Bronchial epithelial cell (primary cell): ENCODE measurements around the gene TYMS. TPM values are rescaled to one million over a fixed set of nuclear protein-coding genes. Genes with fewer than 3 reads are reported as not detected.

Source experiments
- DNase-seq: peaks from one replicate; pipeline ENCODE4 v3.0.0-alpha.2; 2010; ENCODE audit warnings: low read depth
- FAIRE-seq: peaks from 2 replicates; lab custom pipeline; 2011; peaks lifted over from hg19 to GRCh38; lab: Jason Lieb, UNC
- H3K27me3 ChIP-seq: 2 replicates; pipeline ENCODE4 v1.5.1; 2011; ENCODE audit warnings: low read length; ENCODE audit not compliant: control insufficient read depth, insufficient read depth
- H3K36me3 ChIP-seq: 2 replicates; pipeline ENCODE4 v1.5.1; 2011; ENCODE audit warnings: low read length; ENCODE audit not compliant: control insufficient read depth, insufficient read depth
- H3K4me3 ChIP-seq: 2 replicates; pipeline ENCODE4 v1.5.1; 2011; ENCODE audit warnings: mild to moderate bottlenecking, low read depth, low read length, control low read depth
- total RNA-seq: library from RNA; depleted of rRNA; stranded (reverse); fragments of >200 nt; gene quantifications from 2 replicates; pipeline ENCODE4 v1.2.1, GENCODE V29; 2014
- TF ChIP-seq, protein P1 (sequence below): IDR thresholded peaks from 2 replicates; pipeline ENCODE4 v1.5.1; 2011; ENCODE audit warnings: mild to moderate bottlenecking, moderate library complexity, low read length, control low read depth, inconsistent platforms; ENCODE audit not compliant: insufficient read depth, severe bottlenecking

TYMS gene
- total RNA-seq, 1 donor from 2014 or later: 5.5 TPM

GRCh38 chr18:673769-674168 is 16.3 kb downstream of the TYMS start:
- TF ChIP-seq, protein P1, sequence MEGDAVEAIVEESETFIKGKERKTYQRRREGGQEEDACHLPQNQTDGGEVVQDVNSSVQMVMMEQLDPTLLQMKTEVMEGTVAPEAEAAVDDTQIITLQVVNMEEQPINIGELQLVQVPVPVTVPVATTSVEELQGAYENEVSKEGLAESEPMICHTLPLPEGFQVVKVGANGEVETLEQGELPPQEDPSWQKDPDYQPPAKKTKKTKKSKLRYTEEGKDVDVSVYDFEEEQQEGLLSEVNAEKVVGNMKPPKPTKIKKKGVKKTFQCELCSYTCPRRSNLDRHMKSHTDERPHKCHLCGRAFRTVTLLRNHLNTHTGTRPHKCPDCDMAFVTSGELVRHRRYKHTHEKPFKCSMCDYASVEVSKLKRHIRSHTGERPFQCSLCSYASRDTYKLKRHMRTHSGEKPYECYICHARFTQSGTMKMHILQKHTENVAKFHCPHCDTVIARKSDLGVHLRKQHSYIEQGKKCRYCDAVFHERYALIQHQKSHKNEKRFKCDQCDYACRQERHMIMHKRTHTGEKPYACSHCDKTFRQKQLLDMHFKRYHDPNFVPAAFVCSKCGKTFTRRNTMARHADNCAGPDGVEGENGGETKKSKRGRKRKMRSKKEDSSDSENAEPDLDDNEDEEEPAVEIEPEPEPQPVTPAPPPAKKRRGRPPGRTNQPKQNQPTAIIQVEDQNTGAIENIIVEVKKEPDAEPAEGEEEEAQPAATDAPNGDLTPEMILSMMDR: no peak
- Histone ChIP-seq H3K4me3 (no peak overlapping the region), H3K27me3 (no peaks in the 10 kb centered on the region), H3K36me3 (peaks cover 16% of the 10 kb centered on the region)
- DNase-seq (no peak), FAIRE-seq (no peak)

DNA sequence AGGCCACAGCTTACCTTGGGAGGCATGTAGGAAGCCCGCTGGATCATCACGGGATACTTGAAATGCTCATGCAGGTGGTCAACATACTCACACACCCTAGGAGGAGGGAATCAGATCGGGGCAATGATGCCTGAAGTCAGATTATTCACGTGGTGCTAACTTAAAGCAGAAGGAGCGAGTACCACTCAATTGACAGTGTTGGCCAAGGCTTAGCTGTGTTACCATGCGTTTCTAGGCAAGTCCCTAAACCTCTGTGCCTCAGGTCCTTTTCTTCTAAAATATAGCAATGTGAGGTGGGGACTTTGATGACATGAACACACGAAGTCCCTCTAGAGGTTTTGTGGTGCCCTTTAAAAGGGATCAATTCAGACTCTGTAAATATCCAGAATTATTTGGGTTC is 17.9 kb downstream of the TYMS start:
- no peak for DNase-seq
- no peak for FAIRE-seq
- H3K4me3 ChIP-seq: no peak overlapping the region
- peaks cover 16% of the 10 kb centered on the region for H3K36me3 ChIP-seq
- TF ChIP-seq, protein P1: no peak
- H3K27me3 ChIP-seq: no peaks in the 10 kb centered on the region

DNA sequence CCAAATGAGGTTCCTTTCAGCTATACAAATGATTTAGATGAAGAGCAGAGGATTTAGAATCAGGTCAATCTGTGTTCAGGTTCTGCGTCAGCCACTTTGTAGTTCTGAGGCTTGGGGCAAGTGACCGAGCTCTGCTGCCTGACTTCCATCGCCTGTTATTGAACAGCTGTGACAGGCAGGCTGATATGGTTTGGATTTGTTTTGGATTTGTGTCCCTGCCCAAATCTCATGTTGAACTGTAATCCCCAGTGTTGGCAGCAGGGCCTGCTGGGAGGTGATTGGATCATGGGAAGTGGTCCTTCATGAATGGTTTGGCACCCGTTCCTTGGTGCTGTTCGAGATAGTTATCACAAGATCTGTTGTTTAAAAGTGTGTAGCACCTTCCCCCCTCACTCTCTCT is 18.6 kb downstream of the TYMS start:
- TF ChIP-seq, protein P1: no peak
- DNase-seq (no peak), FAIRE-seq (no peak)
- no peak overlapping the region for H3K4me3 ChIP-seq
- H3K36me3 ChIP-seq: peaks cover 16% of the 10 kb centered on the region
- H3K27me3 ChIP-seq: no peaks in the 10 kb centered on the region

DNA sequence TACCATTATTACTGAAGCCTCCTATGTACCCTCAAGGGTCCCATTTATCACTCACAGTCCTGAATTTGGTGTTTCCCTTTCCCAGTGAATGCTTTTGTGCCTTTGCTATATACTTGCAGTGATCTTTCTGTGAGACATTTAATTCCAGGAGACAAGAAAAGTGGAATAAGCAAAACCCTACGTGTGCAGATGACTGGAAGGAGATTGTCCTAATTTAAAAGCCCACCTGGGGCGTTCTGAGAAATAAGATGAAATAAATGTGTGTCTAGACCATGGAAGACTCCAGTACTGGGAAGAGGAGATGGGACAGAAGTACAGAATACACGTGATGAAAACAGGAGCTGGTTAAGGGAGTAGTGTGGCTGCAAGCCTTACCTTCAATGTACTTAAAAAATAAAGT is 19.3 kb downstream of the TYMS start:
- DNase-seq (no peak), FAIRE-seq (no peak)
- Histone ChIP-seq H3K4me3 (no peak overlapping the region), H3K36me3 (peaks cover 16% of the 10 kb centered on the region), H3K27me3 (no peaks in the 10 kb centered on the region)
- TF ChIP-seq, protein P1: no peak

- Histone ChIP-seq H3K27me3 (no peaks in the 10 kb centered on the region), H3K4me3 (no peak overlapping the region), H3K36me3 (peaks cover 20% of the 10 kb centered on the region)
- FAIRE-seq (no peak), DNase-seq (no peak)
- TF ChIP-seq, protein P1: no peak
Measured at GRCh38 chr18:677145-677544, 19.7 kb downstream of the TYMS start.

DNA sequence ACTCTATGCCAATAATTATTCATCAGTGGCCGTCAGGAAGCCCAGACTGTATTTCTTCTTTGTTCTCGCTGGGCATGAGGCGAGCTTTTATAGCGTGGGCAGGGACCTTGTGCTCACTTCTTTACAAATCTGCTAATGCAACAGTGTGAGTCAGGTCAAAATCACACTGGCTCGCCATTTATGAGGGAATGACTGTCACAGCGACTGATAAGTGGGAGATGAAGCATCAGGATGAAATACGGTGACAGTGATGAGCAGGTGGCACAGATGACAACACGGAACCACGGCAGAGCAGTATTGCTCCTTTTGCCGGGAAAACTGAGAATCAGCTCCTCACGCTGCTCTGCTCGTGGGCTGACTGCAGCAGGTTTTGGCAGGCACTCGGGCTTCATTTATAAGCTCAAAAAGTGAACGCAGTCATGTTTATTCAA is 20.5 kb downstream of the TYMS start:
- no peak for DNase-seq
- H3K4me3 ChIP-seq: no peak overlapping the region
- FAIRE-seq: no peak
- peaks cover 22% of the 10 kb centered on the region for H3K36me3 ChIP-seq
- TF ChIP-seq, protein P1: no peak
- H3K27me3 ChIP-seq: no peaks in the 10 kb centered on the region
